Raji (cell line): ENCODE measurements around the gene TSEN15.

Experiments used
- POLR2A ChIP-seq: IDR thresholded peaks from 2 replicates; pipeline ENCODE4 v1.6.1; 2011; ENCODE audit warnings: low read depth, low read length, control low read depth; ENCODE audit not compliant: insufficient read depth

TSEN15 gene

DNA sequence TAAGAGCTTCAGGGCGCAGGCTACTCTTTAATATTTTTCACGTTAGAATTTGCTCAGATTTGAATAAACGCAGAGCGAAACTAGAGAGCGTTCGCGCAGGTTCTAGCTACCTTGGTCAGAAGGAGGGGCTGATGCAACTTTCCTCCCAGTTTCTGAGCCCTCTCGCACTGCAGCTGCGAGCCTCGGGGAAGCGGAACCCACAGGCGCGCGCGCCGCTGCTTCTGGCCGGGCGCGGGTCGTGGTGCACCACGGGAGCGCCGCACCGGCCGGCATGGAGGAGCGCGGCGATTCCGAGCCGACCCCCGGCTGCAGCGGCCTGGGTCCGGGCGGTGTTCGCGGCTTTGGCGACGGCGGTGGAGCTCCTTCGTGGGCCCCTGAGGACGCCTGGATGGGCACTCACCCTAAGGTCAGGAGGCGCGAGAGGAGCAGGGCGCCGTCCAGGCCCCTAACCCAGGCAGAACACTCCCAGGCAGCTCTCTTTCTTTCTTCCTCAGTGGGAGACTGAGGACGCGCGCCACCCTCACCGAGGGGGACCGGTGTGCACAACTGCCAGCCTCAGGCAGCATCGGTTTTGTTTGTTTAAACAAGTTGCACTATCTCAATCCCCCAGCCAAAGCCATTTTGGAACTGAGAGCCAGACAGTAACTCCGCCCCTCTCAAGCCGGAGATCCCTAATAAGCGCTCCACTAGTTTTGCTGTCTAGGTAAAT, at the start of gene TSEN15:
TSEN15 (plus strand) TSS at position 246 of the 709 bp plus-strand sequence; CDS start at position 272, 26 bp downstream.
- TF ChIP-seq POLR2A, result peak; percentile 80

DNA sequence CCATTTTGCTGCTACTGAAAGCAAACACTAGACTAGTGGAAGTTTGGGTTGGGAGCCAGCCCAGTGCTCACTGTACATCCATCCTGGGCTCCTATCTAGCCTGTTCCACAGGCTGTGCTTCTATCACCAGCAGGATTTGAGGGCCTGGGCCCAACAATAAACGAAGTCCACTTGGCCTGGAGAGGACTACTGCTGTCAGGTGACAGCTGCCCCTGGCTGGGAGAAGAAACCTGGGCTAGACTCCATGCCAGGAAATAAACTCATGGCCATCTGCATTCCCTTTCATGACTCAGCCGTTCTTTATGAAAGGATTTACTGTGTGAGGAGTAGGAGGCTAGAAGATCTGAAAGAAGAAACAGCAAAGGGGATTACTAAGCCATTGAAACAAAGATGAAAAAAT, 49.5 kb upstream of the TSEN15 start:
- TF ChIP-seq POLR2A, result no peak

DNA sequence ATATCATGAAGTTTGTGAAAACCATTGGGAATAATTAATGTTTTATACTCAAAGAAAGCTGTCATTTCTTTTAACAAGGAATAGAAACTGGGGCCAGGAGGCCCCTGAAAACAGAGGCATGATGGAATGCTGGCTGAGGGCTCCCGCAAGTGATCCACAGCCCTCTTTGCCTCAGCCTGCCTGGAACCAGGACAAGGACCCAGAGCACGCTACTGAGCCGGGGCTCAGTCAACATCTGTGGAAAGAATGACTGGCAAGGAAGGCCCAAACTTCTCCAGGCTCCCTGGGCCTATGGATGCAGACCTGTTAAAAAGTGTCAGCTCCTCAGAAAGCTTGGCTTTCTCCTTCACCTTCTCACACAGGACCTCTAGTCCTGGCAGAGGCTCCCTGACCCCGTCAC, 46.6 kb upstream of the TSEN15 start:
- no peak for TF ChIP-seq POLR2A

DNA sequence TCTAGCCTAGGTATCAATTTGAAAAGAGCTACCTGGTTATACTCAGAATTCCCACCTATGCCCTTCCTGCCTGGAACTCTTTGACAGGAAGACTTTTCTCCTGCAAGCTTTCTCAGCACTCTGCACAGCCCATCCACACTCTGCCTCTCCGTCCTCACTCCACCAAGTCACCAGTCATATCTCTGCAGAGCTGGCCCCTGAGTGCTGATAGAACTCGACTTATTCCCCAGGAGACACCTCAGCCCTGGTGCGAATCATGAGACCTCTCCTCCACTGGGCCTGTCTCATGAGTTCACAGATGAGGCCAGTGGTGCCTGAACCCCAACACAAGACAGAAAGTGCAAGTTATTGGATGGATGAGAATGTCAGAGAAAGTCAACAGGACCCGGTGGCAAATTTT, 46.0 kb upstream of the TSEN15 start:
- TF ChIP-seq POLR2A, result no peak

DNA sequence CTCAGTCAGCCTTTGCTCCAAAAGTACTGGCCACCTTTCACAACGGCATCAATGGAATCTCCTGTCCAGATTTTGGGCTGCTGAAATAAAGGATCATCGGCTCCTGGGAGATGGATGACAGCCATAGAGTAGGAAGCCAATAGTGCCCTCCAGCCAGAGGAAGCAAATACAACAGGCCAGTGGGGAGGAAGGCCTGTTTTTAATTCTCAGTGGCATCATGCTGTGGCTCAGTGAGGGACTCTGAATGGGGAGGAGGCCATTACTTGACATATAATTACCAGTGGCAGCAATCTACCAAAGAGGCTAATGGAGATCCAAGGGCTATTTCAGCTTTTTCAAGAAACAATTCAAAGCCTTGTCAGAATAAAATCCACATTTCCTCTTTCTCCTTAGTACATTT, 40.7 kb upstream of the TSEN15 start:
- no peak for TF ChIP-seq POLR2A

DNA sequence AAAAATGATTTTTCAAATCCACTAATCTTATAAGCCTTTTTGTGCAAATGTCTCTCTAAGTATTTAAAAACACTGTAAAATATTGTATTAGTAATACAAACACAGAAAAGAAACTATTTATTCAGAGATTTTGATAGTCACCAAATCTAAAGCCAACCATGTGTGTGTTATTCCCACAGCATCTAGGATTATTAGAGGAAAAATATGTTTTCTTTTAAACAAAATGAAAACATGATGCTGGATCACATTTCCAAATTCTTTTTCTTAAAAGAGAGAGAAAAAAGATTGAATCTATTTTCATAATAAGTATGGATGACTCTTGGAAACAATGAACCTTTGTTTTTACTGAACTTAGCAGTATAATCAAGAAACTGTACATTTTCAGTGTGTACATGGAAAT, 39.3 kb upstream of the TSEN15 start:
- TF ChIP-seq POLR2A, result no peak

DNA sequence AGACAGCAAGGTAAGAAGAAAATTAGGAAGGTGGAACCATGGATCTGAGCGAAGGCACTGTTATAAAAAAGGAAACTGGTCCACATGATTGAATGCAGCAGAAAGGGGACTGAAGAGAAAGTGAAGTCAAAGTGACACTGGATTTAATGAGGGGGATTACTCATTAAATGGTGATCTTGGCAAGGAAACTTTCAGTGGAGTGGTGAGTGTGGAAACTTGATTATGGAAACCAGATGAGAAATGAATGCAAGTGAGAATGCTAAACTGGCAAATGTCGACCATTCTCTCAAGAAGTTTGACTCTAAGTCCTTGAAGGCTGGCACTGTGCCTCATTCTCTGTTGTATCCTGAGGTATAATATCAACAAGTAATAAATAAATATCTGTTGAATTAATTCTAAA, 37.3 kb upstream of the TSEN15 start:
- no peak for TF ChIP-seq POLR2A

DNA sequence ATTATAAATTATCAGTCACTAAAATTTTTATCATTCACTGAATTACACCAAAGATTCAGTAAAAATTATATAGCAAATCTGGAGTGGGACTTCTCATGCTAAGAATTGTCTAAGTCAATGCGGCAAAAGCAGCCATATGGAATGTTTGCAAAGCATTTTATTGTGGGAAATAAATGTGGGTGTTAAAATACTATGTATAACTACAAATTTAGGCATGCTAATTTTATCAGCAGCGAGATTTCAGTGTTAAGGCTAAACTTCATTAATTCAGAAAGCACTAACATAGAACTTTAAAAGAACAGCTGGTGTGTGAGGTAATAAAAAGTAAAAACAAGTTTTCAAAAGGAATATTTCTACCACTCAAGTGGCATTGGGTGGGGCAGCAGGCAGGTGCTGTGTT, 35.4 kb upstream of the TSEN15 start:
- no peak for TF ChIP-seq POLR2A

DNA sequence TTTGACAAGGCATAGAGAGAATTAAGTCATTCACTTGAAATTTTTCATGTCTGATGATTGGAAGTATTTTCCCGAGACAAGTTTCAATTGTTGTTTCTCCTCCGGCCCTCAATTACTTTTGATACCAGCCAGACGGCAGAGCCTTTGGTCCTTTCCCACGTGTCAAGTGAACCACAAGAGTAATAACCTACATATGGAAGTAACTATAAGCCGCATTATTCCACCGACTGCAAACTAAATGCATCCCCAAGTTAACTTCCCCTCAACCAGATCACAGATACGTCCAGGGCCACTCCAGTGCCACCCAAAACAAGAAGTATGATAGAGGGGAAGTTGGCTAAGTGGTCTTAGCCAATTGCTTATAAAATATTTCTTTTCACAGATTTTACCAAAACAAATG, 34.2 kb upstream of the TSEN15 start:
- no peak for TF ChIP-seq POLR2A

DNA sequence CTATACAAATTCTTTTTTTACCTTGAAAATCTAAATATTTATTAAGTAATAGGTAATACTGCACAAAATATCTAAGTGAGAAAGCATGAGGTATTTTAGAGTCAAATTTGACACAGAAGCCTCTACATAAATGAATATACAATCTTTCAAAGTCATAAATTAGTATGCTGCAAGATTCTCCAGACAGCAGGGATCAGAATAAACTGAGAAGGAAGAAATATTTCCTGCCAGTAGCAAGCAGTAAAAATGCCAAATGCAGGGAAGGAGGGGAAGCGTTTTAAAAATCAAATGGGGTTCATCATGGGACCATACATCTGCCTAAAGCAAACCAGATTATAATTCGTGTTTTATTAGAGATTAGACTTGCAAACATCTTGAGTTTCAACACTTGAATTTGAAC, 32.9 kb upstream of the TSEN15 start:
- TF ChIP-seq POLR2A, result no peak

DNA sequence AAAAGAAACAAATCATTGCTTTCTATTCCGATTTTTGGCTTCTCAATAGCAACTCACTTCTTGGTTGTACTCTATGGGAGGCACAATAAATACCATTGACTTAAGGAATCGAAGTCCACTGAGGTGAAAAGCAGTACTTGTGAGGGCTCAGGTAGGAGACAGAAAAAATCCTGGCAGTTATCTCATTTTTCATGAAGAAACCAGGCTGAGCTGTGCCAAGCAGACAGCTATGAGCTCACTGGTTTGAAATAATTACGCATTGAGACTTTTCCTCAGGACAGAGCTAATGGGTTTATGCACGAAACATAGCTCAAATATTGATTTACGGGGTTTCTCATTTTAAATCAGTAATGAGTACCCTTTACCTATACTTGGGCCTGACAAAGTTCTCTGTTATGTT, 32.5 kb upstream of the TSEN15 start:
- no peak for TF ChIP-seq POLR2A

DNA sequence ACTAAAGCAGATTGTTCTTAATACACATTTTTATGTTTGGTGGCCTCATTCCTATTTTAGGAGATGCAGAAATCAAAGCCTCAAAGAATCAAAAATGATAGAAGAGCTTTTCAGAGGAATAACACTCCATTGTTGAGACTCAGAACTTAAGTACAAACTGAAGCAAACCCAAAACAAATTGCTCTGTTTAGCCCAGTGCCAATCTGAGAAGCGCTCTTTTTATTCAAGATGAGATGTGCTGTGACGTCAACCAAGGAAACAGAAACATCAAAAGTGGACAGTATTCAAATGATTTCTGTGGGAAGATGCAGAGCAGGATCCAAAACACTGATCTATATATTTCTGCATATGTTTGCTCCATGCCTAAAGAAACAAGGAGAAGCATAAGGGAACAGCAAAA, 32.0 kb upstream of the TSEN15 start:
- no peak for TF ChIP-seq POLR2A

DNA sequence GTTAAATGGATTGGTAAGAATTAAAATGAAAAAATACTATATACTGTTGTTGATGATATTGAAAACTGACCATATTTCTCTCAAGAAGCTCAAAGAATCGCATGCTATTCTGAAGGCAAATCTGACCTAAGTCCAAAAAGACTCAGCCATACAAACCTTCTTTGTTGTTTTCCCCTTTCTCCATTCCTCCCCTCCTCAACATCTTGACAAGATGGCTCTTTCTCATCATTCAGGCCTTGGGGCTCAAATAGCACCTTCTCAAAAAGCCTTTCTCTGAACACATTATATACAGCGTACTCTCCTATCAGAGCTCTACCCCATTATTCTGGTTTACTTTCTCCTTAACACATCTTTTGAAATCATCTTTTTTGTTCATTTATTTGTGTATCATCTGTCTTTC, 31.2 kb upstream of the TSEN15 start:
- TF ChIP-seq POLR2A, result no peak

DNA sequence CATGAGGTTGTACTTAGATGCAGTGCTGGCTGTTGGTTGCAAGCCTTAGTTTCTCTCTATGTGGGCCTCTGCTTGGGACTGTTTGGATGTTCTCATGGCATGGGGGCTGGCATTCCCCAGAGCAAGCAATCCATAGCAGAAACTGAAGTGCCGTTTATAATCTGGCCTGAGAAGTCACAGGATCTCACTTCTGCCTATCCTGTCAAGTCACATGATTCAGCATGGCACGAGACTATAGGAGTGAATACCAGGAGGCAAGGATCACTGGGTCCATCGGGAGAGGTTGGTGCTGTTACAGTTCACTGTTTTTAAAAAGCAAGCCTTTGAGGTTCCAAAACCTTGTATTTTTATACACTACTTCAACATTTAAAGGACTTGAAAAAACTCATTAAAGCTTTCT, 30.7 kb upstream of the TSEN15 start:
- no peak for TF ChIP-seq POLR2A

DNA sequence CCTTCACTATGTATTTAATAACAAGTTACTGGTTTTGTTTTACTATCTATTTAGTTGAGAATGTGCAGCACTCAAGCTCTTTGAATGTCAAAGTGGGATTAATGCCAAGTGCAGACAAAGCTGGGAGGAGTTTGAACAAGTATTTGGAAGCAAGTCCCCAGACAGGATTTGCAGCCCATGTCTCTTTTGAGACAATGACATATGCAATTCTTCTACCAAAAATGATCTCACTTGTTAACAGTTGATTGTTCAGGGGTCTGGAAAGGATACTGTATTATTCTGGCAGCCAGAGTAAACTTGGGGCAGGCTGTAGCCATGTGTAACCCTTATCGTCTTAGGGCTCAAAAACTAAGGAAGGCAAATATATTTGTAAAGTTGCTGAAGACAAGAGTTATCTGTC, 29.8 kb upstream of the TSEN15 start:
- TF ChIP-seq POLR2A, result no peak

DNA sequence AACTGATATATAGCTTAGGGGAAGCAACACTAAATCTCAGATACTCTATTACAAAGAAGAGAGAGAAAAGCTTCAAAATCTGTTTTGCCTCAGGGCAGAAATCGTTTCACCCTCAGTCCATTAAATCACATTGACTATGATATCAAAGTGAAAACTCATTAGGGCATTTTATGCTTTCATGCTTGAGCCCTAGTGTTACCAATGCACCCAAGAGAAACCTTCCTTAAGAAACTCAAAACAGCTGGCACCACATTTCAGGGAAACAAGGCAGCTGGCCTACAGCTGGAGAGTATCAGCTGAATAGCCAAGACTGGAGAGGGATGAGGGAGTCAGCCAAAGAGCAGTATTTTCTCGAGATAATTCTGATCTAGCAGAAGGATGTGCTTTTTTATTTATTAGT, 28.9 kb upstream of the TSEN15 start:
- no peak for TF ChIP-seq POLR2A

DNA sequence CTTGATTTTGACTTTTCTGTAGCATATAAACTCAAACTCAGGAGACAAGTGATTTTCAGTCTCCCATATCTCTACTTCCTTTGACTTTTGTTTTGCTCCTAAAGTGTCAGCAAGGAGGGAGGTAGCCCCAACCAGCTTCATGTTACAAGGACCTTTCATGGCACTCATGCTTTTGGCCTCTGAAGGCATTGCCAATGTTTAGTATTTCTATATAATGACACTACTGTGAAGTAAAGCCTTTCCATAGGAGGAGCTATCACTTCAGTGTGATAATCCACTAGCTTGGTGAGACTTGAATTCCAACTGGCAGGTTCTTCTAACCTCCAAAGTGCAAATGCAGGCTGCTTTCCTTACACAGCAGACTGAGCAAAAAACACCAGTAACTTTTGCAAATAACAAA, 28.4 kb upstream of the TSEN15 start:
- TF ChIP-seq POLR2A, result no peak
